GM18861 (cell line): ENCODE data around the gene ARHGAP5.
A peak's percentile ranks its signal among the peaks of the same experiment; 100 is the strongest.

Experiments
- ATAC-seq: cut with Tn5 transposase; IDR thresholded peaks from one replicate; pipeline ENCODE4 v1.9.1; 2021; ENCODE audit not compliant: unreplicated experiment

The ARHGAP5 gene

GRCh38 chr14:32166924-32167323 lies 89.8 kb downstream of the ARHGAP5 start:
- no peak for ATAC-seq

GRCh38 chr14:32167907-32168306 lies 90.8 kb downstream of the ARHGAP5 start:
- ATAC-seq, result no peak

- no peak for ATAC-seq
Measured at GRCh38 chr14:32169191-32169590, 92.1 kb downstream of the ARHGAP5 start.

- ATAC-seq, result no peak
Measured at GRCh38 chr14:32171469-32171868, 94.4 kb downstream of the ARHGAP5 start.

- ATAC-seq, result no peak
Measured at GRCh38 chr14:32183151-32184058, 106.3 kb downstream of the ARHGAP5 start.

DNA sequence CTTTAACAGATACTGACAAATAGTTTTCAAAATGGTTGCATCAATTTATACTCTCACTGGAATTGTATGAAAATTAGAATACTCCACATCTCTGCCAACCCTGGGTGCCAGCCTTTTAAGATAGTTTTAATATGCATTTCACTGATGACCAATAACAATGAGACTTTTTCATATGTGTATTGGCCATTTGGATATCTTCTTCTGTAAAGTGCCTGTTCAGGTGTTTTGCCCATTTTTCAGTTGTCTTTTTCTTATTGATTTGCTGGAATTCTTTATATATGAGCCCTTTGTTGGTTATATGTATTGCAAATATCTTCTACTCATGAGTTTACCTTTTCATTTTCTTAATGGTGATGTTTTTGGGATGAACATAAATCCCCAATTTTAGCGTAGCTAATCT lies 108.0 kb downstream of the ARHGAP5 start:
- no peak for ATAC-seq

GRCh38 chr14:32186248-32186647 lies 109.1 kb downstream of the ARHGAP5 start:
- no peak for ATAC-seq

DNA sequence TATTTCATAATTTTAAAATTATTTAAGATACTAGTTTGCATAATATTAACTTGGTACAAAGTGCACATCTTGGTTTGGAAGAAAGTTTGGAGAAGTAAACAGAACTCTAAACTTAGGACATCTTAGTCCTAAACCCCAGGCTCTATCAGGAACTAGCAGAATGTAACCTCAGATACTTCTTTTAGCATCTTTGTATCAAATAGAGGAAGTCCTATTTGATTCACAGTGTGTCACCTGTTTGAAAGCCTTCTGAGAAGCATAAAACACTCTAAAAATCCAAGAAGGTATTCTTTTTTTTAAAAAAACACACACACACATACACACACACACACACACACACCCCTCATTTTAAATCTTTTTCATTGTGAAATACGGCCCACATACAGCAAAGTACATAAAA lies 112.7 kb downstream of the ARHGAP5 start:
- no peak for ATAC-seq

DNA sequence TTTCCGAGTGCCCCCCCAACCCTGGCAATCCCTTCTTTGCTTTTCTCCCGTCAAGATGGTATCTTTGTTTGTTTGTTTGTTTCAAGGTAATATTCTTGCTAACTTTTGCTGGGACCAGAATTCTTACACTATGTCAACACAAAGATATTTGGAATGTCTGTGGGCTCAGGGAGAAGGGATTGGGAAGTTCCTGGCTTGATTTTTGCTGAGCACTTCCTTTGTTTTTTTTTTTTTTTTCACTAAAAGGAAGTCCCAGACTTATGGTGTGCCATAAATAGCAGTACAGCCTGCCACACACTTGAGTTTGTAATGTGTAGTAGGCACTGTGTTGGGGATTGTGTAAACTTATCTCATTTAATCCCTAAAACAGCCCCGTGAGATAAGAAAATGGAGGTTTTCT lies 113.6 kb downstream of the ARHGAP5 start:
- no peak for ATAC-seq

DNA sequence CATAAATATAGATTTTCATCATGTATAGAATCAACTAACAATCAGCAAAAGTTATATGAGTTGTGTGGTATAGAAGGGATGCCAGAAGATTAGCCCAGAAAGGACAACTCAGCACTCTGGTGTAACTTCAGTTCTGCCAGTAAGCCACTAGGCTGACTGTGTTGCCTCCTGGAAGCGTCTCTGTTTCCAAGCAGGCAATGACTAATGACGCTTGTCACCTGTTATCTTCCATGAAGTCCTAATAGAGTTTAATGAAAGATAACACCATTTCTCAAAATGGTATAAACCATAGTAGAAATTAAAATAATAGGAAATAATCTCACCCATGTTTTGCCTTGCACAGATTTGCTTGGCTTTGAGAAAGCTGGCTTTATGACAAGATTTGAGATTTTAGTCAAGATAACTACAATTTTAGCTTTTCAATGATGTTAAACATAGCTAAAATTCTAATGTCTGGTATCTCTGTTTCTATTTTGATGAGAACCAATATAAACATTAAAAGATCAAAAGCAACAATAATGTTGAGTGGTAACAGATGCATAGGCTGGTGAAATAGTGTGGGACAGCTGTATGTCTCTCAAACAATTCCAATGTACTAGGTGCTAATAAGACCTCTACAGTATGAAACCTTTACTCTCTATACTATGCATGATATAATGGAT lies 115.7 kb downstream of the ARHGAP5 start:
- no peak for ATAC-seq

- ATAC-seq, result no peak
Measured at GRCh38 chr14:32193532-32193931, 116.4 kb downstream of the ARHGAP5 start.

GRCh38 chr14:32195636-32196035 lies 118.5 kb downstream of the ARHGAP5 start:
- no peak for ATAC-seq

- ATAC-seq, result peak; percentile 40
Measured at GRCh38 chr14:32197919-32198318, 120.8 kb downstream of the ARHGAP5 start.

GRCh38 chr14:32200368-32201192 lies 123.5 kb downstream of the ARHGAP5 start:
- ATAC-seq, result peak; percentile 27

DNA sequence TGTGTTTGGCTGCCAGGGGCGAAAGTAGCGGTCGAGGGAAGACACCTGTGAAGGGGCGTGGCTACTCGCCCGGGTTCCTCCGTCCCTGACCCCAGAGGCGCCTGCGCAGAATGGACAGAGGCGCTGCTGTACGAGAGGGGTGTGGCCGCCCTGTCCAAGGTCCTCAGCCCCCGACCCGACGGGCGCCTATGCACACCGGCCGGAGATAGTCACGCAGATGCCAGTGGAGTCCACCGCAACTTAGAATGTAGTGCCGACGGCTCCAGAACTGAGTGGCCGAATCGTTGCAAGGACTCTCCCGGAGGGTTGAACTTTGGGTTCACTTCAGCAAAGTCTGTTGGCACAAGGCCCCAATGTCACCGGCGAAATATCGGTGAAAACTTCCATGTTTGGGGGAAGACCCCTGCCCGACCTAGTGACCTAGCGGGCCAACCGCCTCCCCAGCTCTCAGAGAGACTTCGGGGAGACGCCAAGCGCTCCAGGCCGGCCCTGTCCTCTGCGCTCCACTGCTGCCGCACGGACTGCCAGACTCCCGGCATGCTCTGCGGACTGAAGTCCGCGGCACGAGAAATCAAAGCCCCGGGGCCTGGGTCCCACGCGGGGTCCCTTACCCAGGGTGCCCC lies 124.2 kb downstream of the ARHGAP5 start:
- peak; percentile 34 for ATAC-seq

GRCh38 chr14:32201816-32202490 lies 124.8 kb downstream of the ARHGAP5 start, which contains the start of gene RNU6-7:
Gene RNU6-7, plus strand, starts transcription at chr14:32202045.
- no peak for ATAC-seq

DNA sequence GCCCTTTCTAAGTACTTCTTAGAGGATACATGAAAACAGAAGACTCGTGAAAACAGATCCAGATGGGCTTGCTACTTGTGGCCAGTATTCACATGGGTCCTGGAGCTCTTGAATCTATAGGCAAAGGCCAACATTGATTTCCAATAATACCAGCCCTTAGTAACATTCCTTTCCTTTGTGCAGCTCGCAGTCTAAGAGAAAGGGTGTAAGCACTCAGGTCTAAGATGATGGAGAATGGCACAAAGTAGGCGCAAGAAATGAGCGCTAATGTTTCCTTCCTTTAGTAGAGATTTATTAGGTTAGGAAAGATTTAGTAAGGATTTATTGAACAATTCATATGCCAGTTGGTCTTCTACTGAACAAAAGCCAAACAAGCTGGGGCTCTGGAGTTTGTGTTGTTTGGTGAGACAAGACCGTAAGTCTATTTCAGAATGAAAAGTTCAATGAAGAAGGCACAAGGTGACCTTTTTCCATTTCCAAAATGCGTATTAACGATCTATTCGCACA lies 125.4 kb downstream of the ARHGAP5 start:
- no peak for ATAC-seq

- ATAC-seq, result peak; percentile 46
Measured at GRCh38 chr14:32202998-32203882, 126.1 kb downstream of the ARHGAP5 start, which contains the start of gene RNU6-8. Gene RNU6-8, minus strand, starts transcription at chr14:32203269.

DNA sequence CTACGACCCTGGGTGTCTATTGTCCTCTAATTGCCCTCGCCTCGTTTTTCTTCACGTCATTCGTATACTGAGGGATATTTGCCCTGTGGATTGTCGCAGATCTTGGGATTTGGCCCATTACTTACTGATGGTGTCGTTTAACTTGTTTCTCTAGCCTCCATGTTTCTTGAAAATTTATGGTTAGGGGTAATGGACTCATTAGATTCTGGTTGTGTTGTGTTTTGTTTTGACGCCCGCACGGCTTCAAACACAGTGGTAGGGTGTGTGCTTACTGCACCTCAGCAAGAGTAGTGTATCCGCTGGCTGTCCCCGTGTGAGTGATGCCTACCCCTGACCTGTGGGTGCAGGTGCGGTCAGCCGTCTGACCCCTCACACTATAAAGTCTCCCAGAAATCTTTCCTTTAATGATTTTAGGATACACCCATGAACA lies 126.8 kb downstream of the ARHGAP5 start:
- no peak for ATAC-seq
